KMS-11 (cell line): ENCODE data around the gene THUMPD1.
A peak's percentile ranks its signal among the peaks of the same experiment; 100 is the strongest.
"Not testable (repeated sequence)": the region's sequence is repeated elsewhere in the genome, so short reads cannot be mapped to it uniquely, and the experiment has no call there.

Experiments
- H2AFZ ChIP-seq: fragments of 200-600 bp; sonication (generic); 2 replicates; pipeline ENCODE4 v1.6.1; 2016; ENCODE audit warnings: antibody characterized with exemption, mixed run types, low read depth
- H3K27ac ChIP-seq: fragments of 200-600 bp; sonication (generic); 2 replicates; pipeline ENCODE4 v1.6.1; 2016; ENCODE audit warnings: mild to moderate bottlenecking, mixed run types
- H3K27me3 ChIP-seq: fragments of 200-600 bp; sonication (generic); 2 replicates; pipeline ENCODE4 v1.6.1; 2017; ENCODE audit warnings: mild to moderate bottlenecking, low read depth, mixed run types, moderate library complexity; ENCODE audit not compliant: insufficient read depth
- H3K36me3 ChIP-seq: fragments of 200-600 bp; sonication (generic); 2 replicates; pipeline ENCODE4 v1.6.1; 2017; ENCODE audit warnings: mild to moderate bottlenecking, mixed run types; ENCODE audit not compliant: insufficient read depth
- H3K4me1 ChIP-seq: fragments of 200-600 bp; sonication (generic); 2 replicates; pipeline ENCODE4 v1.6.1; 2016; ENCODE audit warnings: mild to moderate bottlenecking, low read depth, mixed run types; ENCODE audit not compliant: poor library complexity, severe bottlenecking
- H3K4me2 ChIP-seq: fragments of 200-600 bp; sonication (generic); 2 replicates; pipeline ENCODE4 v1.7.0; 2016; ENCODE audit warnings: mild to moderate bottlenecking, mixed run types
- H3K4me3 ChIP-seq: fragments of 200-600 bp; sonication (generic); IDR thresholded peaks from 2 replicates; pipeline ENCODE4 v1.6.1; 2017; ENCODE audit warnings: low read depth, low read length, mixed read lengths; ENCODE audit not compliant: insufficient read depth
- H3K79me2 ChIP-seq: fragments of 200-600 bp; sonication (generic); 2 replicates; pipeline ENCODE4 v1.6.1; 2016; ENCODE audit warnings: low read depth, mixed run types; ENCODE audit not compliant: insufficient read depth
- H3K9ac ChIP-seq: fragments of 200-600 bp; sonication (generic); 2 replicates; pipeline ENCODE4 v1.6.1; 2016; ENCODE audit warnings: mild to moderate bottlenecking, mixed run types
- H4K20me1 ChIP-seq: fragments of 200-600 bp; sonication (generic); 2 replicates; pipeline ENCODE4 v1.6.1; 2016; ENCODE audit warnings: mild to moderate bottlenecking, mixed run types; ENCODE audit not compliant: insufficient read depth
- TF ChIP-seq, protein P1 (sequence below): fragments of 200-600 bp; sonication (generic); conservative IDR thresholded peaks from 2 replicates; pipeline ENCODE4 v1.6.1; 2017; ENCODE audit warnings: low read depth, mild to moderate bottlenecking, antibody characterized with exemption, low read length, moderate library complexity, mixed read lengths

THUMPD1 gene

DNA sequence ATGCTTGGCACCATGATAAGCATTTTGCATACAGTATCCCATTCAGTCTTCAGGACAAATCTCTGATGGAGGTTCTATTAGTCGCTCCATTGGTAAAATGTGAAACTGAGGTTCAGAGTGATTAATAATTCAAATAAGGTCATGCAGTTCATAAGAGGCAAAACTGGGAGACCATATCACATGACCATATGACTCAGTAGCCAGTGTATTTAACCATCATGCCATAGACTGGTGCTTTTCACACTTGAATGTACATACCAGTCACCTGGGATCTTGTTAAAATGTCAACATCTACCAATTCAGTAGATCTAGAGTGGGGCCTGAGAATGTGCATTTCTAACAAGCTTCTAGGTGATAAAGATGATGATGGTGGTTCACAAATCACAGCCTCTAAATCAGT is 26.5 kb upstream of the THUMPD1 start:
- no peak overlapping the region for H3K27ac ChIP-seq
- TF ChIP-seq, protein P1, sequence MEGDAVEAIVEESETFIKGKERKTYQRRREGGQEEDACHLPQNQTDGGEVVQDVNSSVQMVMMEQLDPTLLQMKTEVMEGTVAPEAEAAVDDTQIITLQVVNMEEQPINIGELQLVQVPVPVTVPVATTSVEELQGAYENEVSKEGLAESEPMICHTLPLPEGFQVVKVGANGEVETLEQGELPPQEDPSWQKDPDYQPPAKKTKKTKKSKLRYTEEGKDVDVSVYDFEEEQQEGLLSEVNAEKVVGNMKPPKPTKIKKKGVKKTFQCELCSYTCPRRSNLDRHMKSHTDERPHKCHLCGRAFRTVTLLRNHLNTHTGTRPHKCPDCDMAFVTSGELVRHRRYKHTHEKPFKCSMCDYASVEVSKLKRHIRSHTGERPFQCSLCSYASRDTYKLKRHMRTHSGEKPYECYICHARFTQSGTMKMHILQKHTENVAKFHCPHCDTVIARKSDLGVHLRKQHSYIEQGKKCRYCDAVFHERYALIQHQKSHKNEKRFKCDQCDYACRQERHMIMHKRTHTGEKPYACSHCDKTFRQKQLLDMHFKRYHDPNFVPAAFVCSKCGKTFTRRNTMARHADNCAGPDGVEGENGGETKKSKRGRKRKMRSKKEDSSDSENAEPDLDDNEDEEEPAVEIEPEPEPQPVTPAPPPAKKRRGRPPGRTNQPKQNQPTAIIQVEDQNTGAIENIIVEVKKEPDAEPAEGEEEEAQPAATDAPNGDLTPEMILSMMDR: no peak
- no peaks in the 10 kb centered on the region for H3K36me3 ChIP-seq
- H3K4me1 ChIP-seq: peaks cover 14% of the 10 kb centered on the region
- no peak overlapping the region for H3K9ac ChIP-seq
- no peaks in the 10 kb centered on the region for H3K27me3 ChIP-seq
- H2AFZ ChIP-seq: no peak overlapping the region
- H3K4me2 ChIP-seq: no peak overlapping the region
- no peak overlapping the region for H3K4me3 ChIP-seq
- no peaks in the 10 kb centered on the region for H3K79me2 ChIP-seq
- H4K20me1 ChIP-seq: no peaks in the 10 kb centered on the region

DNA sequence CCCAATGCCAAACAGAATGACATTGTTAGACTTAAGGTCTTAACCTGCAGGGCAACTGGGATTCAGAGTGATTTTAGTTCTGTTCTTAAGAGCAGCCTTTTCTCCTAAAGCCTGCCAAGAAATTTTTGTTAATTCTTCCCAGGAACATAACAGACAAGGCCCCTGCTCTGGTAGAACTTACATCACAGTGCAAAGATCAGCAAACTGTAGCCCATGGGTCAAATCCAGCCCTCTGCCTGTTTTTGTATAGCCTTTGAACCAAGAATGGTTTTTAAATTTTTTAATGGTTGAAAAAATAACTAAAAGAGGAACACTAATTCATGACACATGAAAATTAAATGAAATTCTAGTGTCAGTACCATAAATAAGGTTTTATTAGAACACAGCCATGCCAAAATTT is 26.0 kb upstream of the THUMPD1 start:
- Histone ChIP-seq H3K27me3 (no peaks in the 10 kb centered on the region), H3K79me2 (no peaks in the 10 kb centered on the region), H3K4me1 (peaks cover 14% of the 10 kb centered on the region)

DNA sequence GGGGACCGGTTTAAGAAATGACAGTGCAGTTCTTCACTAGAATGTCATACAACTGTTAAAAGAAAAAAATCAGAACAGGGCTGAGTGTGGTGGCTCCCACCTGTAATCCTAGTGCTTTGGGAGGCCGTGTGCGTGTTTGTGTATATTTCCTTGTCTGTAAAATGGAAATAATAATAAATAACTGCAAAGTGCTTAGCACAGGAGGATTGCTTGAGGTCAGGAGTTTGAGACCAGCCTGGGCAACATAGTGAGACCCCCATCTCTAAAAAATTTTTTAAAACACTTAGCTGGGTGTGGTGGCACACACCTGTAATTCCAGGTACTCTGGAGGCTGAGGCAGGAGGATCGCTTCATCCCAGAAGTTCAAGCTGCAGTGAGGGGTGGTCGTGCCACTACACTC is 24.7 kb upstream of the THUMPD1 start:
- Histone ChIP-seq H3K36me3 (no peaks in the 10 kb centered on the region), H3K79me2 (no peaks in the 10 kb centered on the region), H3K4me2 (no peak overlapping the region), H3K4me3 (no peak overlapping the region), H3K4me1 (peaks cover 14% of the 10 kb centered on the region), H3K27me3 (no peaks in the 10 kb centered on the region), H2AFZ (no peak overlapping the region), H4K20me1 (no peaks in the 10 kb centered on the region), H3K27ac (no peak overlapping the region), H3K9ac (no peak overlapping the region)
- TF ChIP-seq, protein P1: no peak

More for the DNA sequence above, 26.0 kb upstream of the THUMPD1 start:
- TF ChIP-seq, protein P1: no peak
- Histone ChIP-seq H2AFZ (no peak overlapping the region), H4K20me1 (no peaks in the 10 kb centered on the region), H3K9ac (no peak overlapping the region), H3K4me3 (no peak overlapping the region), H3K36me3 (no peaks in the 10 kb centered on the region), H3K27ac (no peak overlapping the region), H3K4me2 (no peak overlapping the region)

DNA sequence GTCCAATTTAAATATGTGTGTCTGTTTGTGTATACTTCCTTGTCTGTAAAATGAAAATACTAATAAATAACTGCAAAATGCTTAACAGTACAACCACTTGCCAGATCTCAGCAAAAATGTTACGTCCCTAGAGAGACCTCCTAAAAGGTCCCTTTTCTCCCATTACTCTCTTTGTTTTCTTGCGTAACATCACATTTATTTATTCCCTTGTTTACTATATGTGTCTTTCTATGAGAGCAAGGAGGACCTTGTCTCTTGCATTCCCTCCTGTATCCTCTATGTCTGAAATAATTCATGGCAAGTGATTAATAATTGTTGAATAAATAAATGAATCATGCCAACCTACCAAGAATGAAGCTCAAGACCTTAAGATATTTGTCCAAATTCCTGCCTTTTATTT is 24.1 kb upstream of the THUMPD1 start:
- Histone ChIP-seq H3K27ac (no peak overlapping the region), H3K36me3 (no peaks in the 10 kb centered on the region), H3K4me2 (no peak overlapping the region), H2AFZ (no peak overlapping the region), H3K79me2 (no peaks in the 10 kb centered on the region), H4K20me1 (no peaks in the 10 kb centered on the region), H3K27me3 (no peaks in the 10 kb centered on the region), H3K4me3 (no peak overlapping the region), H3K4me1 (peaks cover 14% of the 10 kb centered on the region), H3K9ac (no peak overlapping the region)
- TF ChIP-seq, protein P1: no peak

DNA sequence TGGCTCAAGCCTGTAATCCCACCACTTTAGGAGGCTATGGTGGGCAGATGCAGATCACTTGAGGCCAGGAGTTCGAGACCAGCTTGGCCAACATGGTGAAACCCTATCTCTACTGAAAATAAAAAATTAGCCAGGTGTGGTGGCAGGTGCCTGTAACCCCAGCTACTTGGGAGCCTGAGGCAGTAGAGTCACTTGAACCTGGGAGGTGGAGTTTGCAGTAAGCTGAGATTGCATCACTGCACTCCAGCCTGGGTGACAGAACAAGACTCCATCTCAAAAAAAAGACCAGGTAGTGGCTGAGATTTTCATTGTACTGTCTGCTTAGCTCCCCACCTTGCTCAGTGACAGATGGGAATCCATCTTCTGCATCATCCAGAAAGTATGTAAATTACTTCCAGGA is 22.8 kb upstream of the THUMPD1 start:
- Histone ChIP-seq H2AFZ (peak overlapping the region; percentile 87; the same call in 1 of the 2 replicates), H3K27ac (peak overlapping the region; percentile 50; the same call in 1 of the 2 replicates), H3K4me3 (peak overlapping the region; percentile 63), H3K9ac (peak overlapping the region; percentile 36; the same call in 1 of the 2 replicates), H3K4me1 (peaks cover 14% of the 10 kb centered on the region), H3K4me2 (peak overlapping the region; percentile 74)
- not testable (repeated sequence) for H3K27me3 ChIP-seq, H3K79me2 ChIP-seq, H4K20me1 ChIP-seq, H3K36me3 ChIP-seq
